Stimulated activated CD8-positive, alpha-beta memory T cell treated with anti-CD3 and anti-CD28 coated beads, Interleukin-4, amount 100 ng/mL, for 48 hours (primary cell): ENCODE data around the gene LRP5.
A peak's percentile ranks its signal among the peaks of the same experiment; 100 is the strongest.
"Not testable (repeated sequence)": the region's sequence is repeated elsewhere in the genome, so short reads cannot be mapped to it uniquely, and the experiment has no call there.

Experiments
- DNase-seq: peaks from one replicate; pipeline ENCODE4 v3.0.0-alpha.2; 2020

The LRP5 gene

GRCh38 chr11:68398995-68399851 is 86.8 kb downstream of the LRP5 start:
- no peak for DNase-seq

DNA sequence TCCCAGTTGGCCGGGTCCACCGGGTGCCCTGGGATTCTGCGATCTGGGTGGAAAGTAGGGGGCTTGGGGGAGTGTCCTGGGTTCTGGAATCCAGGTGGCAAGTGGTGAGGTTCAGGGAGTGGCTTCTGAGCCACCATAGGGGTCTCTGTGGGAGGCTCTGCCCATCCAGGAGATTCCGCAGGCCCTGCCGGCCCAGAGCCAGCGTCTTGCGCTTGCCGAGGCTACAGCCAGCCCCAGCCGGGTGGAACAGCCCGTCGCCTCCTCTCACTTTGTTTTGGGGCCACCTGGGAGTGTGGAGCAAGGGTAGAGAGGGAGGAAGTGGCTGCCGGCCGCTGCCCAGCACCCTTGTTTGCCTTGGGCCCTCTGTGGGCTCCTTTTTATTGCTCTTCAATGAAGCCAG is 87.5 kb downstream of the LRP5 start:
- DNase-seq, result no peak

- DNase-seq, result not testable (repeated sequence)
Measured at GRCh38 chr11:68400584-68400983, 88.2 kb downstream of the LRP5 start.

DNA sequence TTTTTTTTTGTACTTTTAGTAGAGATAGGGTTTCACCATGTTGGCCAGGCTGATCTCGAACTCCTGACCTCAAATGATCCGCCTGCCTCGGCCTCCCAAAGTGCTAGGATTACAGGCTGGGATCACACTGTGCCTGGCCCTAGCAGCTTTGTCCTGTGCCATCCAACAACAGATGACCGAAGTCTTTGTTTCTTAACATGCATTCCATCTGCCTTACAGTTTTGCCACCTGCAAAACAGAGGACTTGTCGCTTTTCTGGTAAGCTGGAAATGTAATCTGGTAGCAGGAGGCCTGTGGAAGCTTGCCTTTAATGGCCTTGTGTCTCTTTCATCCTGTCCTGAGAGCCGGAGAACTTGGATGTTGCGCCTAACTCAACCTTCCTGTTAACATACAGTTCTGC is 89.5 kb downstream of the LRP5 start:
- DNase-seq, result no peak

GRCh38 chr11:68402355-68403031 is 90.1 kb downstream of the LRP5 start:
- no peak for DNase-seq

DNA sequence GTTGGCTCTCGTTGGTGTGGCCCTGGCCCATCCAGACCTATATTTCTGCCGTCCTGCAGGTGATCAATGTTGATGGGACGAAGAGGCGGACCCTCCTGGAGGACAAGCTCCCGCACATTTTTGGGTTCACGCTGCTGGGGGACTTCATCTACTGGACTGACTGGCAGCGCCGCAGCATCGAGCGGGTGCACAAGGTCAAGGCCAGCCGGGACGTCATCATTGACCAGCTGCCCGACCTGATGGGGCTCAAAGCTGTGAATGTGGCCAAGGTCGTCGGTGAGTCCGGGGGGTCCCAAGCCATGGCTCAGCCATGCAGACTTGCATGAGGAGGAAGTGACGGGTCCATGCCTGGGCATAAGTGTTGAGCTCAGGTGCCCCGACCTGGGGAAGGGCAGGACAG is 91.0 kb downstream of the LRP5 start:
- DNase-seq, result no peak

GRCh38 chr11:68403831-68404230 is 91.4 kb downstream of the LRP5 start:
- DNase-seq, result no peak

GRCh38 chr11:68406324-68407313 is 94.2 kb downstream of the LRP5 start:
- no peak for DNase-seq

DNA sequence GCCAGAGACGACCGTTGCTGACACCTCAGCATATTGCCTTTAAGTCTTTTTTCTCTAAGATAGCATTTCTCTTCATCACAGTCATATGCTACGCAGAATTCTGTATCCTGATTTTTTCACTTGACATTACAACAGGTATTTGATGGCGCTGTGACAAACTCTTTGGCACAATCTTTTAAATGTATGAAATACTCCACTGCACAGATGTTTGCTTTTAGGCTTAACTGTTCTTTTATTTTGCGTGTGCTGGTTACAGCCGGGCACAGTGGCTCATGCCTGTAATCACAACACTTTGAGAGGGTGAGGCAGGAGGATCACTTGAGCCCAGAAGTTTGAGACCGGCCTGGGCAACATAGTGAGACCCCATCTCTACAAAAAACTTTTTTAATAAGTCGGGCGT is 96.1 kb downstream of the LRP5 start:
- no peak for DNase-seq

- DNase-seq, result no peak
Measured at GRCh38 chr11:68409748-68410344, 97.5 kb downstream of the LRP5 start.

GRCh38 chr11:68411501-68411991 is 99.2 kb downstream of the LRP5 start:
- DNase-seq, result no peak

DNA sequence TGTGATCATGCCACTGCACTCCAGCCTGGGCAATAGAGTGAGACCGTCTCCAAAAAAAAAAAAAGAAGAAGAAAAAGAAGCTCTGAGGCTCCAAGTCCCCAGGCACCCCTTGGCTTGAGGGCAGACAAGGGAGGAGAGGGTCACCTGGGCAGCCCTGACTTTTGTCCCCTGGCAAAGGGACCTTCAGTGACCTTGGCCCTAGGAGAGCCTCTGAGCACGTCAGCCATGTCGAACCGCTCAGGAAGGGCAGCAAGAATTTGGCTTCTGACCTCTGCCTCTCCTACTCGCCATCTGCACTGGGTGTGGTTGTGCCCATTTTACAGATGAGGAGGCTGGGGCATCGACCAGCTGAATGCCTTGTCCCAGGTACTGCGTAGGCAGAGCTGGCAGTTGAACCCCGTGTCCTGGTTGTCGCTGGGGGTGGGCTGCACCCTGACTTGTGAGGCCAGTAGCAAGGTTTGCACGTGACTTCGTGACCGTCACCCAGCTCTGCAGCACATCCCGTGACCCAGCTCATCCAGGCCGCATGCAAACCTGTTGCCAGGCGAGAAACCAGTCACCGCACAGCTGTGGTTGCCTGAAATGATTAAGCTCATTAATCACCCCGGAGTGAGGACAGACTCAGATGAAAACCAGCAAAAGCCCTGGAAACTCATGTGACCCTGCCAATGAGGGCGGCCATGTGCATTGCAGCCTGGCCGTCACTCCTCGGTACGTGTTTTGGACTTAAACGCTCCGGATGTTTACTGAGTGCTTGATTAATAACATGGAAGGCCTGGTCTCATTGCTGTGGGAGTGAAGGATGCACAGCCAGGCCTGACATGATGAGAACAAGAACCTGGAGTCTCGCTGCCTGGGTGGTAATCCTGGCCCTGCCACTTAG is 100.4 kb downstream of the LRP5 start:
- peak; percentile 43 for DNase-seq

DNA sequence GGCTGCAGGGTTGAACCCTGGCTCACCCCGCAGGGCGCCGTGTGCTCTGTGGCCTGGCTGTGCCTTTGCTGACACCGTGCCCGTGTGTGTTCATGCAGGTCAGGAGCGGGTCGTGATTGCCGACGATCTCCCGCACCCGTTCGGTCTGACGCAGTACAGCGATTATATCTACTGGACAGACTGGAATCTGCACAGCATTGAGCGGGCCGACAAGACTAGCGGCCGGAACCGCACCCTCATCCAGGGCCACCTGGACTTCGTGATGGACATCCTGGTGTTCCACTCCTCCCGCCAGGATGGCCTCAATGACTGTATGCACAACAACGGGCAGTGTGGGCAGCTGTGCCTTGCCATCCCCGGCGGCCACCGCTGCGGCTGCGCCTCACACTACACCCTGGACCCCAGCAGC is 101.2 kb downstream of the LRP5 start:
- no peak for DNase-seq

DNA sequence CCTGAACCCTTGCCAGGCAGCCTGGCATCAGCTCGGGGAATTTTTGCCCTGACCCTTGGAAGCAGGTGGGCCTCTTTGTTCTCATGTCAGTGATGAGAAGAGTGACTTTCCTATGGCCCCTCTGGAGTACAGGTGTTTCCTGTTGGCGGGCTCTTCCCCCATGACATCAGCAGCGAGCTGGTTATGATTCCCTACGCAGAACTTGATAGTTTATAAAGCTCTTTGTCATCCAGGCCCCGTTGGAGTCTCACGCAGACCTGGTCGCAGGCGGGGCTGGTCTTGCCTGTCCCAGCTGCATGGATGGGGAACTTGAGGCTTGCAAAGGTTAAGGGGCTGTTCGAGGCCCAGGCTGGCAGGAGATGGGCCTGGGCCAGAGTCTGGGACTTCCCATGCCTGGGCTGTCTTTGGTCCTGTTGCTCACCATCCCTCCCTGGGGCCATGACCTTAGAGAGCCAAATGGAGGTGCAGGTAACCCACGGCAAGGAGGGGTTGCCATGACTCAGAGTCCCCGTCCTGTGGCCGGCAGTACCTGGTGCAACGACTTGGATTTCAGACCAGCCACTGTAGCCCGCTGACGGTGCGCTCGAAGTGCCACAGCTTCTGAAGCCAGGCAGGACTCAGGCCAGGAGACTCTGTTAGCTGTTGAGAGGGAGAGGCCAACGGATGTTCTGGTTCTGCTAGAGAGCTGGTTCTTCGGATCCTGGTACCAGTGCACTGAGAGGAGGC is 102.3 kb downstream of the LRP5 start:
- DNase-seq, result no peak

- no peak for DNase-seq
Measured at GRCh38 chr11:68416070-68416578, 103.7 kb downstream of the LRP5 start.

DNA sequence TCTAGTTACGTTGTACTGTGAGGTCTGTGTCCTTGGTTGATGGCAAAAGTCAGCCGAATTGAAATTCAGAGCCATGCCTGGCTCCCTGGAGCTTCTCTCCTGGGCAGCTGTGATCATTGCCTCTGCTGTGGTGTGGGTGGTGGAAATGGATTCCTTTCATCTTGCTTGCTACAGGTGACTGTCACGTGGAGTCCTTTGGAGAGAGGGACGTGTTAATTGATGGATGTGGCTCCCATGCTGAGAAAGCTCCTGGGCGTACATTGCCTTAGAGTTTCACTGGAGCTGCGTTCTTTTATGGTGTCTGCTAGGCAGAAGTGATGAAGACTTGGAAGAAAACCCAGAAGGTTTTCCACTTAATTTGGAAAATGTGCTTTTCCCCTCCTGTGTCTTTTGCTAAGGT is 106.3 kb downstream of the LRP5 start:
- DNase-seq, result no peak

- no peak for DNase-seq
Measured at GRCh38 chr11:68420171-68420570, 107.8 kb downstream of the LRP5 start.

DNA sequence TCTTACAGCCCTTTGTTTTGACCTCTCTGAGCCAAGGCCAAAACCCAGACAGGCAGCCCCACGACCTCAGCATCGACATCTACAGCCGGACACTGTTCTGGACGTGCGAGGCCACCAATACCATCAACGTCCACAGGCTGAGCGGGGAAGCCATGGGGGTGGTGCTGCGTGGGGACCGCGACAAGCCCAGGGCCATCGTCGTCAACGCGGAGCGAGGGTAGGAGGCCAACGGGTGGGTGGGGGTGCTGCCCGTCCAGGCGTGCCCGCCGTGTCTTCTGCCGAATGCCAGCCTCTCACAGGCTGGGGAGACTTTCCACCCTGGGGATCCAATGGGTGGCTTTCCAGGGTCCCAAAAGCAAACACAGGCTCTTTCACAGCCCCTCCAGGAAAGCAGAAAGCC is 111.1 kb downstream of the LRP5 start:
- DNase-seq, result no peak

DNA sequence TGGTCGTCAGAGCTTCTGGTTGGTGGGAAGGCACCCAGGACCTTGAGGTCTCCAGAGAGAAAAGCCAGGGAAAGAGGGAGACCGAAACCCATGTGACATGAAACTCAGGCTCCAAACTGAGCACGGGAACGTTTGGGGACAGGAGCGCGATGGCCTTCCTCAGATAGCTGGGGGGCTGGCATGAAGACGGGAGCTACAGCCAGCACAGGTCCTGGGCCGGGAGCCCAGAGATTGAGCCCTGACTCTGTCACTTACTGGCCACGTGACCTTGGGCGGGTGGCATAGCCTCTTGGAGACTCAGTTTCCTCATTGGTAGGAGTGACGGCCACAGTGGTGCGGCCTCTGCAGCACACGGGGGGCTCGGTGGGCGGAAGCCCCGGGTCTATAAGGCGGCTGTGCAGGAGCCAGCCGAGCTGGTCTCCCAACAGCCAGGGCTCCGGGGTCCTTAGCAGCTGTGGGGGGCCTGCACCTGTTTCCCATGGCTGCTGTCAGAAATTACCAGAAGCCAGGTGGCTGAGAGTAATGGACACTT is 111.8 kb downstream of the LRP5 start:
- DNase-seq, result no peak
